KMS-11 (cell line): ENCODE measurements around the gene KIAA0513.

Experiments
- H2AFZ ChIP-seq: fragments of 200-600 bp; sonication (generic); 2 replicates; pipeline ENCODE4 v1.6.1; 2016; ENCODE audit warnings: antibody characterized with exemption, mixed run types, low read depth
- H3K27ac ChIP-seq: fragments of 200-600 bp; sonication (generic); 2 replicates; pipeline ENCODE4 v1.6.1; 2016; ENCODE audit warnings: mild to moderate bottlenecking, mixed run types
- H3K27me3 ChIP-seq: fragments of 200-600 bp; sonication (generic); 2 replicates; pipeline ENCODE4 v1.6.1; 2017; ENCODE audit warnings: mild to moderate bottlenecking, low read depth, mixed run types, moderate library complexity; ENCODE audit not compliant: insufficient read depth
- H3K36me3 ChIP-seq: fragments of 200-600 bp; sonication (generic); 2 replicates; pipeline ENCODE4 v1.6.1; 2017; ENCODE audit warnings: mild to moderate bottlenecking, mixed run types; ENCODE audit not compliant: insufficient read depth
- H3K4me1 ChIP-seq: fragments of 200-600 bp; sonication (generic); 2 replicates; pipeline ENCODE4 v1.6.1; 2016; ENCODE audit warnings: mild to moderate bottlenecking, low read depth, mixed run types; ENCODE audit not compliant: poor library complexity, severe bottlenecking
- H3K4me2 ChIP-seq: fragments of 200-600 bp; sonication (generic); 2 replicates; pipeline ENCODE4 v1.7.0; 2016; ENCODE audit warnings: mild to moderate bottlenecking, mixed run types
- H3K4me3 ChIP-seq: fragments of 200-600 bp; sonication (generic); IDR thresholded peaks from 2 replicates; pipeline ENCODE4 v1.6.1; 2017; ENCODE audit warnings: low read depth, low read length, mixed read lengths; ENCODE audit not compliant: insufficient read depth
- H3K79me2 ChIP-seq: fragments of 200-600 bp; sonication (generic); 2 replicates; pipeline ENCODE4 v1.6.1; 2016; ENCODE audit warnings: low read depth, mixed run types; ENCODE audit not compliant: insufficient read depth
- H3K9ac ChIP-seq: fragments of 200-600 bp; sonication (generic); 2 replicates; pipeline ENCODE4 v1.6.1; 2016; ENCODE audit warnings: mild to moderate bottlenecking, mixed run types
- H4K20me1 ChIP-seq: fragments of 200-600 bp; sonication (generic); 2 replicates; pipeline ENCODE4 v1.6.1; 2016; ENCODE audit warnings: mild to moderate bottlenecking, mixed run types; ENCODE audit not compliant: insufficient read depth
- CTCF ChIP-seq: fragments of 200-600 bp; sonication (generic); conservative IDR thresholded peaks from 2 replicates; pipeline ENCODE4 v1.6.1; 2017; ENCODE audit warnings: low read depth, mild to moderate bottlenecking, antibody characterized with exemption, low read length, moderate library complexity, mixed read lengths

The KIAA0513 gene

GRCh38 chr16:85139881-85140339 is 112.3 kb downstream of the KIAA0513 start:
- Histone ChIP-seq H3K36me3 (no peaks in the 10 kb centered on the region), H3K4me1 (no peaks in the 10 kb centered on the region), H3K4me3 (no peak overlapping the region), H2AFZ (no peak overlapping the region), H4K20me1 (no peaks in the 10 kb centered on the region), H3K27ac (no peak overlapping the region), H3K79me2 (no peaks in the 10 kb centered on the region), H3K9ac (no peak overlapping the region), H3K27me3 (peaks cover 100% of the 10 kb centered on the region), H3K4me2 (no peak overlapping the region)
- TF ChIP-seq CTCF = no peak

GRCh38 chr16:85140455-85141012 is 112.9 kb downstream of the KIAA0513 start:
- H3K4me3 ChIP-seq = no peak overlapping the region
- no peaks in the 10 kb centered on the region for H4K20me1 ChIP-seq
- no peaks in the 10 kb centered on the region for H3K79me2 ChIP-seq
- peaks cover 100% of the 10 kb centered on the region for H3K27me3 ChIP-seq
- H3K36me3 ChIP-seq = no peaks in the 10 kb centered on the region
- H3K4me2 ChIP-seq = no peak overlapping the region
- no peak for TF ChIP-seq CTCF
- H3K9ac ChIP-seq = no peak overlapping the region
- no peak overlapping the region for H3K27ac ChIP-seq
- H2AFZ ChIP-seq = no peak overlapping the region
- no peaks in the 10 kb centered on the region for H3K4me1 ChIP-seq

DNA sequence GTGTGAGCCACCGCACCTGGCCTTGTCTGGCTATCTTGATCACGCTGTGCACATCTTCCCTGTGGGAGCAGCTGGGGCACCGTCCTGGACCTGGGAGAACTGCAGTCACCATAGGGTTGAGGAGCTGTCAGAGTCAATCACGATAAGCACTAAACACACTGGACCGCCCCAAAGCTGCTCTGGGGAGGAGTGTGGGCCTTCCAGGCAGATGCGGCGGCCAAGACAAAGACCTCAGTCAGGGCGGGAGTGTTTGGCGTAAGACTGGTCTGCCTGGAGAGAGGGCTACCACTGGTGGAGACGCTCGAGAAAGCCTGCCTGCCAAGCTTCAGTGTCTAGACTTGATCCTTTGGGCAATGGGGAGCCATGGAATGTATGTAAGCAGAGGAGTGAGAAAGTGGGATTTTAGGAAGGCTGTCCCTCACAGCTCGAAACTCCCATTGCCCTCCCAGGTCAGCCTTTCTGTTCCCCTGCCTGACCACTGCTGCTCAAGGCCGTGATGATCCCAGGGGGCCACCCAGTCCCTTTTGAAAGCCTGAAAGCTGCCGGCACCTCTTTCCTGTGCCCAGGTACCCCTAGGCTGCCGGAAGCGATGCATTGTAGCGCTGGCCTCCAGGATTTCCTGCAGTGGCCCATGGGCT is 114.0 kb downstream of the KIAA0513 start:
- Histone ChIP-seq H4K20me1 (no peaks in the 10 kb centered on the region), H3K27me3 (peaks cover 100% of the 10 kb centered on the region), H3K79me2 (no peaks in the 10 kb centered on the region), H3K4me3 (no peak overlapping the region), H3K4me1 (no peaks in the 10 kb centered on the region), H3K4me2 (no peak overlapping the region), H2AFZ (no peak overlapping the region), H3K9ac (no peak overlapping the region), H3K27ac (no peak overlapping the region), H3K36me3 (no peaks in the 10 kb centered on the region)
- TF ChIP-seq CTCF = no peak

- Histone ChIP-seq H2AFZ (no peak overlapping the region), H3K4me1 (no peaks in the 10 kb centered on the region), H3K36me3 (no peaks in the 10 kb centered on the region), H3K79me2 (no peaks in the 10 kb centered on the region), H3K9ac (no peak overlapping the region), H3K4me2 (no peak overlapping the region), H4K20me1 (no peaks in the 10 kb centered on the region), H3K27ac (no peak overlapping the region), H3K27me3 (peaks cover 99% of the 10 kb centered on the region), H3K4me3 (no peak overlapping the region)
- TF ChIP-seq CTCF = no peak
Measured at GRCh38 chr16:85142129-85142513, 114.5 kb downstream of the KIAA0513 start.
